ENCODE results near the gene SLC24A3.

GRCh38 chr20:19330731-19331130, 118.3 kb downstream of the SLC24A3 start:
- no peak for TF ChIP-seq CTCF (IDR thresholded peaks at IDR 0.05)
- TF ChIP-seq POLR2A (IDR thresholded peaks at IDR 0.05) = no peak
